SK-N-SH treated with all-trans-retinoic acid at 6 μM for 48 hours (cell line): Measurements from ENCODE around the gene MIGA2.

Source experiments
- ATAC-seq: fragments of 200-7000 bp; cut with Tn5 transposase; 3 replicates; pipeline ENCODE4 v1.9.1; 2020; ENCODE audit warnings: mild to moderate bottlenecking, moderate library complexity
- ARNTL ChIP-seq: fragments of 450-650 bp; formaldehyde crosslinking; IDR thresholded peaks from 2 replicates; pipeline ENCODE4 v1.5.0; 2020; ENCODE audit warnings: low read depth, mild to moderate bottlenecking, moderate library complexity, borderline replicate concordance
- BACH2 ChIP-seq: fragments of 250-450 bp; sonication (Bioruptor Pico); IDR thresholded peaks from 2 replicates; pipeline ENCODE4 v1.9.0; 2021; ENCODE audit warnings: mild to moderate bottlenecking, borderline replicate concordance
- CREB5 ChIP-seq: fragments of 250-450 bp; sonication (Bioruptor Pico); IDR thresholded peaks from 2 replicates; pipeline ENCODE4 v1.5.1; 2020; ENCODE audit warnings: low read depth, mild to moderate bottlenecking, moderate library complexity
- CSDC2 ChIP-seq: fragments of 250-450 bp; sonication (Bioruptor Pico); IDR thresholded peaks from 2 replicates; pipeline ENCODE4 v1.5.0; 2020; ENCODE audit warnings: mild to moderate bottlenecking, moderate library complexity
- CSRNP3 ChIP-seq: fragments of 250-450 bp; sonication (Bioruptor Pico); IDR thresholded peaks from 2 replicates; pipeline ENCODE4 v1.5.1; 2021; ENCODE audit warnings: mild to moderate bottlenecking, moderate library complexity
- GLIS3 ChIP-seq: fragments of 250-450 bp; sonication (Bioruptor Pico); IDR thresholded peaks from 2 replicates; pipeline ENCODE4 v1.5.0; 2020; ENCODE audit warnings: mild to moderate bottlenecking, moderate library complexity
- ISL1 ChIP-seq: fragments of 250-450 bp; sonication (Bioruptor Pico); IDR thresholded peaks from 2 replicates; pipeline ENCODE4 v2.1.2; 2022; ENCODE audit warnings: mild to moderate bottlenecking, moderate library complexity
- OSR1 ChIP-seq: fragments of 250-450 bp; sonication (Bioruptor Pico); IDR thresholded peaks from 2 replicates; pipeline ENCODE4 v1.8.0; 2022; ENCODE audit warnings: moderate library complexity, mild to moderate bottlenecking, inconsistent platforms
- PATZ1 ChIP-seq: fragments of 250-450 bp; sonication (Bioruptor Pico); IDR thresholded peaks from 2 replicates; pipeline ENCODE4 v1.8.0; 2020; ENCODE audit warnings: mild to moderate bottlenecking, moderate library complexity, borderline replicate concordance
- POU6F1 ChIP-seq: fragments of 250-450 bp; sonication (Bioruptor Pico); IDR thresholded peaks from 2 replicates; pipeline ENCODE4 v1.8.0; 2021; ENCODE audit warnings: low read depth, mild to moderate bottlenecking, moderate library complexity, borderline replicate concordance
- PPARA ChIP-seq: fragments of 250-450 bp; sonication (Bioruptor Pico); IDR thresholded peaks from 2 replicates; pipeline ENCODE4 v1.5.0; 2020; ENCODE audit warnings: mild to moderate bottlenecking, borderline replicate concordance
- RARB ChIP-seq: fragments of 250-450 bp; sonication (Bioruptor Pico); IDR thresholded peaks from 2 replicates; pipeline ENCODE4 v1.8.0; 2021; ENCODE audit warnings: mild to moderate bottlenecking, moderate library complexity
- TOX ChIP-seq: fragments of 250-450 bp; sonication (Bioruptor Pico); IDR thresholded peaks from 2 replicates; pipeline ENCODE4 v1.8.0; 2021; ENCODE audit warnings: mild to moderate bottlenecking, moderate library complexity, borderline replicate concordance
- ZC3H10 ChIP-seq: fragments of 250-450 bp; sonication (Bioruptor Pico); IDR thresholded peaks from 2 replicates; pipeline ENCODE4 v1.5.1; 2021; ENCODE audit warnings: mild to moderate bottlenecking, moderate library complexity
- ZFP3 ChIP-seq: fragments of 250-450 bp; sonication (Bioruptor Pico); IDR thresholded peaks from 2 replicates; pipeline ENCODE4 v1.5.0; 2020; ENCODE audit warnings: mild to moderate bottlenecking, moderate library complexity
- ZFP30 ChIP-seq: fragments of 450-650 bp; formaldehyde crosslinking; IDR thresholded peaks from 2 replicates; pipeline ENCODE4 v1.5.0; 2022; ENCODE audit warnings: mild to moderate bottlenecking, moderate library complexity
- ZNF70 ChIP-seq: fragments of 450-650 bp; formaldehyde crosslinking; IDR thresholded peaks from 2 replicates; pipeline ENCODE4 v1.5.0; 2020; ENCODE audit warnings: mild to moderate bottlenecking, moderate library complexity
- ZNF8 ChIP-seq: fragments of 450-650 bp; formaldehyde crosslinking; IDR thresholded peaks from 2 replicates; pipeline ENCODE4 v1.5.0; 2020; ENCODE audit warnings: mild to moderate bottlenecking, moderate library complexity

MIGA2 gene

GRCh38 chr9:129012343-129012742, 24.1 kb upstream of the MIGA2 start:
- TF ChIP-seq PATZ1 (CRISPR knock-in tag) (no peak), TOX (CRISPR knock-in tag) (no peak), ZFP30 (CRISPR knock-in tag) (no peak), CSRNP3 (CRISPR knock-in tag) (no peak), RARB (no peak), ZFP3 (CRISPR knock-in tag) (no peak), GLIS3 (CRISPR knock-in tag) (no peak), POU6F1 (CRISPR knock-in tag) (no peak), ZNF70 (CRISPR knock-in tag) (no peak), ZNF8 (CRISPR knock-in tag) (no peak), CREB5 (no peak), BACH2 (no peak), ARNTL (CRISPR knock-in tag) (no peak), PPARA (CRISPR knock-in tag) (no peak), OSR1 (CRISPR knock-in tag) (no peak), ISL1 (no peak)
- TF ChIP-seq, all 23 proteins: peak for 0
- ATAC-seq, result no peak

- no peak for TF ChIP-seq CSDC2 (CRISPR knock-in tag)
- TF ChIP-seq PATZ1 (CRISPR knock-in tag), result no peak
- no peak for TF ChIP-seq TOX (CRISPR knock-in tag)
- TF ChIP-seq BACH2, result no peak
- TF ChIP-seq ZC3H10, result no peak
- no peak for TF ChIP-seq ZFP3 (CRISPR knock-in tag)
- ATAC-seq, result no peak
Observed at GRCh38 chr9:129012893-129013448, 23.5 kb upstream of the MIGA2 start.

GRCh38 chr9:129013674-129014073, 22.8 kb upstream of the MIGA2 start:
- no peak for TF ChIP-seq ZFP3 (CRISPR knock-in tag)
- TF ChIP-seq ZNF8 (CRISPR knock-in tag), result no peak
- no peak for TF ChIP-seq CSRNP3 (CRISPR knock-in tag)
- TF ChIP-seq RARB, result no peak
- ATAC-seq, result no peak

- no peak for ATAC-seq
- no peak for TF ChIP-seq ZFP30 (CRISPR knock-in tag)
- no peak for TF ChIP-seq ARNTL (CRISPR knock-in tag)
Observed at GRCh38 chr9:129014124-129014523, 22.3 kb upstream of the MIGA2 start.
